GM21526 (cell line): ENCODE data around the gene ZCCHC3.

Experiments
- ATAC-seq: cut with Tn5 transposase; IDR thresholded peaks from one replicate; pipeline ENCODE4 v1.9.1; 2021; ENCODE audit warnings: moderate library complexity; ENCODE audit not compliant: unreplicated experiment, low FRiP score

ZCCHC3 gene

DNA sequence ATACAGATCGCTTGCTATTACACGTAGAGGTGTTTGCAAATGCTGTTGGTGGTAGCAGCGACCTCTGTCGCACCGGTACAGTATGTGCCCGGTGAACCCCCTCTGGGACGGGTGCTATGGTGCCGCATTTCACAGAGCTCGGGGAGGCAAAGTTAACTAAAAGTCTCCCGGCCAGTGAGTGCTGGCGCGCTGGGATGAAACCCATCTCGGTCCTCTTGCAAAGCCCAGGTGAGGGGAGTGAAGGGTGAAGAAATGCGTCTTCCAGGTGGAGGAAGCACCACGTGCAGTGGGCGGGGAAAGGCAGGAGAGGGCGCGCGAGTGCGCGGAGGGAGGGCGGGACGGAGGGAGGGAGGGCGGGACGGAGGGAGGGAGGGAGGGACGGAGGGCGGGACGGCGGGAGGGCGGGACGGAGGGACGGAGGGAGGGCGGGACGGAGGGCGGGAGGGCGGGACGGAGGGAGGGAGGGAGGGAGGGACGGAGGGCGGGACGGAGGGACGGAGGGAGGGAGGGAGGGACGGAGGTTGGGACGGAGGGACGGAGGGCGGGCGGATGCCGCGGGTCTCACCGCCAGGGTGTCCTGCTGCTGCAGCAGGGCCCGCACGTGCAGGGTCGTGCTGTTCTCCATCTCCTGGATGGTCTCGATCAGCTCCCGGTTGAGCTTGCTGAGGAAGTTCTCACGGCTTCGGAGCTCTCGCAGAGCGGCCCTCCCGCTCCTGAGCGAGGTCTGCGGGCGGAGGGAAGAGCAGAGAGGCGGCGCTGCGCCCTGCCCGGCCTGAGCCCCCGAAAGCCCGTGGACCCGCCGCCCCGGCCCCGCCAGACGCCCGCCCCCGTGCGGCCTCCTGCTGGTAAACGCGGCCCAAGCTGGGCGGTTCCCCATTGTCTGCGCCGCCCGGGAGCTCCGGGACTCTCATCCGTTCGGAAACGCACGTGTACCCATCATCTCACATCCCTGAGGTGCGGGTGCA lies 18.5 kb upstream of the ZCCHC3 start:
- no peak for ATAC-seq

DNA sequence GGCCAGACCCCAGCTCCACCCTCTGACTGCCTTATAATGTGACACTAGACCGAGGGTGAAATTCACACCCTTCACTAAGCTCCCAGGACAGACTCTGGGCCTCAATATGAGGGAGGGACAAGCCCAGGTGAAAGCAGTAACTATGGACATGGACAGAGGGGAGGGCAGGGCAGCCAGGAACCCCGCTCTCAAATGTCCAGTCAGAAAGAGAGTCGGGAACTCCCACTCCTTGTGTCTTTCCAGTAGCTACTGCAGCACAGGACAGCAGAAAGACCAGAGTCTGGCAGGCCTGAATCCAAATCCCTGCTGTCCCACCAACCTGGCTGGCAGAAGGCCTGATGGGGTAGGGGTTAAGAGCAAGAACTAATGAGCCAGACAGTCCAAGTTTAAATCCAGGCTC lies 13.2 kb upstream of the ZCCHC3 start:
- ATAC-seq: no peak

DNA sequence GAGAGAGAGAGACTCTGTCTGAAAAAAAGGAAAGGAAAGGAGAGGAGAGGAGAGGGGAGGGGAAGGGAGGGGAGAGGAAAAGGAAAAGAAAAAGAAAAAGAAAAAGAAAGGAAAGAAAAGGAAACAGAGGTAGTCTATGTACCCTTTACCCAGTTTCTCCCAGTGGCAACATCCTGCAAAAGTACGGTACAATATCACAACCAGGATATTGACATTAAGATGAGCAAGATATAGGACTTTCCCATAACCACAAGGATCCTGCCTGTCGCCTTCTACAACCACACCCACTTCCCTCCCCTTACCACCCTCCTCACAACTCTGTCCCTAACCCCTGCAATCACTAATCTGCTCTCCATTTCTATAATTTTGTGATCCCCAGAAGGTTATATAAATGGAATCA lies 10.9 kb upstream of the ZCCHC3 start:
- ATAC-seq: no peak

DNA sequence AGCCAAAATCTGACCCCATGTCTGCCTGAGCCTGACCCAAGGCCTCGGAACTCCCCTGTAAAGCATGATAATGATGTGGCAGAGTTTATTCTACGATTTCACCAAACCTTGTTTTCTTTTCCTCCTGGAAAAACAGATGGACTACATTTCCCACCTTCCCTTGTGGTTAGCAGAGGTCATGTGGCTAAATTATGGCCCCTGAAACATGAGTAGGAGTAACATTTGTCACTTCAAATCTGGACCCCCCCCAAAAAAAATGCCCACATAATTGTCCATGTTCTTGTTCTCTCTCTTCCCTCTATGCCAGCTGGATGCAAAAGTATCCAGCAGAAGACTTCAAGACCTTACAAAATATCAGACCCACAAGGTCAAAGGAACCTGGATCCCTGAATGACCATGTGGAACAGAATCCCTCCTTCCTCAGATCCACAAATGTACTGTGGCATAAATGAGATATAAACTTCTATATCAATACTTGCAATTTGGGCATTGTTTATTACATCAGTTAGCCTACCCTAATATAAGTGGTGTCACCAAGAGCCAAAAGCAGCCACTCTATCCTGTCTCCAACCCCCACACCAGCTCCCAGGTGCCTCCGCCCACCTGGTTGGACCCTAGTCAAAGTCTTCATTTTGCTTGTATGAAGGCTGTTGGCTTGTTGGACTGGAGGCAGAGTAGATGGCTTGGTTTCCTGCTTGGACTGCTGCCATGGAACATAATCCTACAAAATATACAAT lies 8.2 kb upstream of the ZCCHC3 start:
- ATAC-seq: no peak

DNA sequence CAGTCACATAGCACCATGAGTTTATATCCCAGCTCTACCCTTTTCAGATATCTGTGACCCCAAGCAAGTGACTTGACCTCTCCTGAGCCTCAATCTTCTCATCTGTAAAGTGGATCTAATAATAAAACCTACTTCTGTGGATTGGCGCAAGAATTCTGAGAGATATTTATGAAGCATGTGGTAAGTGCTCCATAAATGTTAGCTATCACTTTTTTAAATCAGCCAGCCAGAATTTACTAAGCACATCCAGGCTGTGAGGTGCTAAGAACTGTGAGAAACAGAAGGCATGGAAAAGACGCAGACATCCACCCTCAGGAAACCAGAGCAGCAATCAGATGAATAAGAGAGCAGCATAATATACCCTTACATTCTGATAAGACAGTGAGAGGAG lies 7.7 kb upstream of the ZCCHC3 start:
- no peak for ATAC-seq

DNA sequence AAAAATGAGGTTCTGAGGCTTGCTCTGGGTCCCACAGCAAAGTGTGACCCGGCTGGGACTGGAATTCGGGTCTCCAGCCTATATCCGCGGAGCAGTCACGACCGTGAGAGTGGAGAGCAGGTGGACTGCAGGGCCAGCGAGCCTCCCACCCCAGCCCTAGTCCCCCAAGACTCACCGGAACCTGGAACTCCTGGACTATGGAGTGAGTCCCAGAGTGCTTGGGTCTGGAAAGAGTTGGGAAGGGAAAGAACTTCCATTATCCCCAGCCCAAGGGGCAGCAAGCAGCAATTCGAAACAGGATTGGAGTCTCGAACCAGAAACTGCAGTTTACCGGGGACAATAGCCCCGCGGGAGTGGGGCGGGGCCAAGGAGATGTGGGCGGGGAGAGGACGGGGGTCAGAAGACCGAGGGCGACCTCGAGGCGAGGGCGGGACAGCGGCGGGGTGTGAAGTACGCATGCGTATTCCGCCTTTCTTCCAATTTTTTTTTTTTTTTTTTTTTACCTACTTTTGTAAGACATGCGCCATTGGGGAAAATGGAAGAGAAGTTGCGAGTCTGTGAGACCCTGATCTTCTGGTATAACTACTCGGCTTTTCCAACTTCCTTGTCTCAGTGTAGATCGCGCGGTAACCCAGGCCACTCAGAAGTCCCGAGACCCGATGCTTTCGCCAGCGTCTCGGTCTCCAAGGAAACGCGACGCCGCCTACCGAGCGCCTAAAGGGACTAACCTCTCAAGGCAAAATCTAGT lies 7.1 kb upstream of the ZCCHC3 start, which contains the start of gene C20orf96:
Gene C20orf96, minus strand, starts transcription at position 667 of the 748 bp plus-strand sequence. Its CDS starts 140 bp downstream, at position 527.
- peak; percentile 81 for ATAC-seq

DNA sequence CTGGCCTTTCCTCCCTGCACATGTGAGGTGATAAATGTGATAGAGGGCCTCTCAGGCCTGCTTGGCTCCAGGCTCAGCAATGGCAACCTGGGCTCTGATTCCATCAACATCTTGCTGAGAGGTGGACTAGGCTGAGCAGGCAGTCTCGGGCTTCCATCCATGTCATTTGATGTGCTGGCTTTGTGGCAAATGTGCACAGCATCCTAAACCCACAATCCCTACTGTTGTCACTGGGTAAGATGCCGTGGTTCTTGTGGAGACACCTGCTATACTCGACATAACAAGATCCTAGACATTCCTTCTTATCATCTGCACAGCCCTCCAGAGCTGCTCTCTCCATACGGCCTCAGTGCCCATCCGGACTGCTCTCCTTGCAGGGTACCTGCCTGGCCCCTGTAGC lies 2.8 kb upstream of the ZCCHC3 start:
- ATAC-seq: no peak

DNA sequence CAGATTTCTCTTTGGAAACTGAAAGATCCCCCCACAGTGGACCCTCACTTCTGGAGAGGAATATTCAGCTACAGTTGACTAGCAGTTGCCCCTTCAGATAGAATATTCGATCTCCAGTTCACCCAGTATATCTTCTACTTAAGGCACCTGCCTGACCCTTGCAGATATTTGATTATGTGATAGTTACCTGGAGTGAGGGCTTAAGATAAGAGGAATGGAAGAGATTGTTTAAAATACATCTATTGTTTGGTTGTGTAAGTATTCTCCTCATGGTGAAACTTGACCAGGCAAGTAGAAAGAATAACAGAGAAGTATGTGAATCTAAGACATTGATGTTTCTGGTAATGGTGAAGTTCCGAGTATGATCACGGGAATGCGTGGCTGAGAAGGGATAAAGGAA lies 1.6 kb upstream of the ZCCHC3 start:
- ATAC-seq: no peak

DNA sequence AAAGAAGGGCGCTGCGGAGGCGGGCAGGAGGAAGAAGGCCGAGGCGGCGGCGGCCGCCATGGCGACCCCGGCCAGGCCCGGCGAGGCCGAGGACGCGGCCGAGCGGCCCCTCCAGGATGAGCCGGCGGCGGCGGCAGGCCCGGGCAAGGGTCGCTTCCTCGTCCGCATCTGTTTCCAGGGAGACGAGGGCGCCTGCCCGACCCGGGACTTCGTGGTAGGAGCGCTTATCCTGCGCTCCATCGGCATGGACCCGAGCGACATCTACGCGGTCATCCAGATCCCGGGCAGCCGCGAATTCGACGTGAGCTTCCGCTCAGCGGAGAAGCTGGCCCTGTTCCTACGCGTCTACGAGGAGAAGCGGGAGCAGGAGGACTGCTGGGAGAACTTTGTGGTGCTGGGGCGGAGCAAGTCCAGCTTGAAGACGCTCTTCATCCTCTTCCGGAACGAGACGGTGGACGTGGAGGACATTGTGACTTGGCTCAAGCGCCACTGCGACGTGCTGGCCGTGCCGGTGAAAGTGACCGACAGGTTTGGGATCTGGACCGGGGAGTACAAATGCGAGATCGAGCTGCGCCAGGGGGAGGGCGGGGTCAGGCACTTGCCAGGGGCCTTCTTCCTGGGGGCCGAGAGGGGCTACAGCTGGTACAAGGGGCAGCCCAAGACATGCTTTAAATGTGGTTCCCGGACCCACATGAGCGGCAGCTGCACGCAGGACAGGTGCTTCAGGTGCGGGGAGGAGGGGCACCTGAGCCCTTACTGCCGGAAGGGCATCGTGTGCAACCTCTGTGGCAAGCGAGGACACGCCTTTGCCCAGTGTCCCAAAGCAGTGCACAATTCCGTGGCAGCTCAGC lies 780 bp downstream of the ZCCHC3 start:
- ATAC-seq: peak; percentile 12

DNA sequence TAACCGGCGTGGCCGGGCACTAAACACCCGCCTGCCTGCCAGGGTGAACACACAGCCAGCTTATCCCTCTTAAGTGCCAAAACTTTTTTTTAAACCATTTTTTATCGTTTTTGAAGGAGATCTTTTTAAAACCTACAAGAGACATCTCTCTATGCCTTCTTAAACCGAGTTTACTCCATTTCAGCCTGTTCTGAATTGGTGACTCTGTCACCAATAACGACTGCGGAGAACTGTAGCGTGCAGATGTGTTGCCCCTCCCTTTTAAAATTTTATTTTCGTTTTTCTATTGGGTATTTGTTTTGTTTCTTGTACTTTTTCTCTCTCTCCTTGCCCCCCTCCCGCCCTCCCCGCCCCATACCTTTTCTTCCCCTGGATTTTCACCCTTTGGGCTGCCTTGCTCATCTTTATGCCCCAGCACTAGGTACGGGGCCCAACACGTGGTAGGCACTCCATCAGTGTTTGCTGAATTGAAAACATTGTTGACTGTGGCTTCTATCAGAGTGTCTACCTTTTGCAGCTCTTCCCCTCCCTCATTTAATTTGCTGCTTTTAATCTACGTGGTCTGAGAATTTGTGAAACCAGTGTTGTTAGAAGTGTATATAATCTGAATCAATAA lies 1.5 kb downstream of the ZCCHC3 start:
- no peak for ATAC-seq

DNA sequence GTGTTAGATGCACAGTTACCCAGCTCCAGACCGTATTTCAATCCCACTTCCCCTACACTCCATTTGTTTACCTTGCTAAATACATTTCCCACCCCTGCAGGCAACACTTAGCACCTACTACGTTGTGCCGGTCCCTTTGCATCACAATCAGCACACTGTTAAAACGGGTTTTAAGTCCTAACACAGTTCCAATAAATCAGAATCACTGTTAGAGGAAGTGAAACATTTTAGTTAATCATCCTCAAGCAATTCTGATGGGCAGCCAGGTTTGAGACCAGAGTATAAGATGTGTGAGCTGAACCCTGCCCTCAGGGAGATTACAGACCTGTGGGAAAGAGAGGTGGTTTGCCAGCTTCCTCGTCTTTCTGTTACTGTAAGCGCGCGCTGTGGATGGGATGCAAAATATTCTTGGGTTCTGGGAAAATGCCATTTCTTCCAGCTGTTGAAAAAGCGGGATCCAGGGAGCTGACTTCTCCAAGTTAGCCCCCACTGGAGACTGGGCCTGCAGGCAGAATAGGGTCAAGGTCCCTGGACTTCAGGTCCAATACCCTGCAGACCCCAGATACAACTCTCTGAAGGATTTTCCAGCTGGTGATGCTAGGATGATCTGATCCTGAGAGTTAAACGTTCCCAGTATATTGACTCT lies 3.1 kb downstream of the ZCCHC3 start:
- no peak for ATAC-seq

DNA sequence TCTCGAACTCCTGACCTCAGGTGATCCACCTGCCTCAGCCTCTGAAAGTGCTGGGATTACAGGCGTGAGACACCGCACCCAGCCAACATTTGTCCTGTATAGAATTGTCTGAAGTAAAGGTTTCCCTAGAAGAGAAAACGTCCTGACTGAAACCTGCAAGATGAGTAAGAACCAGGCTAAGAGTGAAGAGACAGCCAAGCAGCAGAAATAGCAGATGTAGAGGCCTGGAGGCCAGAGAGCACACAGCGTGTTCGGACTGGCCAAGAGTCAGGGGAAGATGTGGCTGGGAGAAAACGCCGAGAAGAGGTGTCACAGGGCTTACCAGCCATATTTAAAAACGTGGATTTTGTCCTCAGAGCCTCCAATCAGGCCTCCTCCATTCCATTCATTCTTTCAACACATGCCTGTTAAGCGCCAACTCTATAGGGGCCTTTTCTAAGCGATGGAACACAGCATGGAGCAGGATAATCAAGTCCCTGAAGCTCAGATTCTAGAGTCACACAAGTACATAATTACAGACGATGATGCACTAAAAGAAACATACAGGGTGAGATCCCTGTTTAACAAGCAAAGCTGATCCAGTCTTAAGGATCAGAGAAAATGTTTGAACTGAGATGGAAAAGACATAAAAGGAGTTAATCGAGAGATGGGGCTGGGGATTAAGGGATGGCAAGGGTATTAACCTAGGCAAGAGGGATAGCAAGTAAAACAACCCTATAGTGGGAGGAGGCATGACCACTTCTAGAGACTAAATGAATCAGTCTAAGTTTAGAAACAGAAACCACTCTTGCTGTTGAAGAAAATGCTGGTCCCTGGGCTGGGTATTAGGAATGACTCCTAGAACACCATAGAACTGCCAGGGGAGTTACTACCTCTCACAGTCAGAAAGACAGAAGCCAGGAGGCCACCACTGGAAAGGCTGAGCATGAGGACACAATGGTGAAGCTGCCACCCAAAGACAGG lies 4.8 kb downstream of the ZCCHC3 start:
- ATAC-seq: no peak

DNA sequence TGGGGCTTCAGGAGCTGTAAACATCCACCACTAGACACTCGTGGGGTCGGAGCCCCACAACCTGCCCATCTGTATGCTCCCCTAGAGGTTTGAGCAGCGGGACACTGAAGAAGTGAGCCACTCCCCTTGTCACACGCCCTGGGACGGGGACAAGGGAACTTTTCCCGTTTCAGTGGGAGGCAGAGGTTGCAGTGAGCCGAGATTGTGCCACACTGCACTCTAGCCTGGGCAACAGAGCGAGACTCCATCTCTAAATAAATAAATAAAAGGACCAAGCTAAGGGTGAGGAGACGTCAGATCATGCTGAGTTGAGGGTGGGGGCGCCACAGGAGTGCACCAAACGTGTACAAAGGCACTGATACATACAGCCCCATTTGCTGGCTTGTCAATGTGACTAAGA lies 8.4 kb downstream of the ZCCHC3 start:
- no peak for ATAC-seq

DNA sequence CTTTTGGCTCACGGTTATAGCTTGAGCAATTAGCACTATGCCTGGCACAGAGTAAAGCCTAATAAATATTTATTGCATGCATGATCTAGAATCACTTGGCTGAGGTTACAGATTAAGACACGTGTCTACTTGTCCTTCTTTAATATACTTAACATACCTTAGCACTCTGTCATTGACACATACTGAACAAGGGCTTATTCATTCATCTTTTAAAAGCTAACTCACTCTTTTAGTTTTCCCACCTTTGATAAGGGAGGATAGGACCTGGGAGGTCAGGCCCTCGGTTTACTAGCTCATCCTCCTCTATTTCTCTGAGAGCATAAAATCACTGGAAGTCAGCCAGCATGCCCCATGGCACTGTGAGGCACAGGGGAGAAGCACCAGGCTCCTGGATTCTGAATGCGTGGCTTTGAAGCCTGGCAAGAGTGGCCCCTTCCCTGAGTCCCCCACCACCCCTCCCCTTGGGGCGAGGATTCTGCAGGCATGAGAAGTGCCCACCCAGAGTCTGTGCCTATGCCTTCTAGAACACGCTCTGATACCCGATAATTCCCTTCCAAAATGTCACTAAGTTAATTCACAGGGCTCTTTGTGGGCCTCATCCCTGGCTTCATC lies 11.2 kb downstream of the ZCCHC3 start:
- ATAC-seq: no peak

DNA sequence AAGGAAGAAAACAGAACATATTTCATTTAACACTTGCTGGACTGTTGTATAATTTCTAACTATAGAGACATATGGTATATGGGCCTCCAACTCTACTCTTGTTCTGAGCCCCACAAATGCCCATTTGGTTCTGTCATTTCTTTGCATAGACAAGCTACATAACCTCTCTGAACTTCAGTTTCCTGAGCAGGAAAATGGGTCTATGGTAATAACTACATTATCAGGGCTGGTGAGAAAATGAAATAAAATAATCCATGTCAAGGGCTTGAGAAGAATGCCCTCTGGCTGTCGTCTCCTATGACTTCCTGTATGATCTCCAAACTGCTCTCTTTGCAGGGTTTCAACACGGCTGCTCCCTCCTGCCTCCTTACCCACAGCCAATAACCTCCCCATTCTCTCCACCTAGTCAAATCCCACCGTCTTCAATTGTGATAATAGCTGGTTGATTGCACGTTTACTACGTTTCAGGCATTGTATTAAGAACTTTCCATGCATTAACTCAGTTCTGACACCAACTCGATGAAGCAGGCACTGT lies 12.0 kb downstream of the ZCCHC3 start:
- ATAC-seq: no peak

DNA sequence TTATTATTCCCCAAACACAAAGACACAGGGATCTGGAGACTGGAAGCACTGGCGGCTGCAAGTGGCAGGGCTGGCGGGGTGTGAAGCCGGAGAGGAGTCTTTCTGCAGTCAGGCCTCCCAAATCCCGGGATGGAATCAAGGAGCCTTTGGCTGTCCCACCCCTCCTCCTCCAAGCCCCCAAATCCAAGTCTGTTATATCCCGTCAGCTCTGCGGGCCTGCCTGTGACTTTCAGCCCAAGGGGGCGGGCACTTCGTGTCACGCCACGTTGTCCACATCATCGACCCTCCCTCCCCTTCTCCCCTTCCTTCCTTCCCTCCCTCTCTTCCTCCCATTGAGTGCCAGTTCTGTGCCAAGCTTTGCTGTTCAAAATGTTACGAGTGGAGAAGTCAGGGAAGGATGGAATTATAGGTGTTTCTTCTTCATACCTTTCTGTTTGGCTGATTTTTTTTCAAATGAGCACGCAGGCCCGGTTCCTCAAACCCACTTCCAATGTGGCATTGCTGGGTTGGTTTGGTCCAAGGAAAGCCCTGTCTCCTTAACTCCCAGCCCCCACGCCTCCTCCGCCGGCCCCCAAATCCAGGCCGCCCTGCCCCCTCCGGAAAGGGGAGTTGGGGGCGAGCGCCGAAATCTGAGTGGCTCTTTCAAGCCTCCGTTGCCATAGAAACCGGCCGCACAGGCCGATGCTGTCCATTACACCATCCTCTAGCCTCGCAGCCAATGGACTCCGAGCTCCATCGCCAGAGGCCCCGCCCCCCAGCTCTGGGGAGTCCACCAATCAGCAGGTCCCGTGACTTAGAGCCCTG lies 12.7 kb downstream of the ZCCHC3 start:
- peak; percentile 88 for ATAC-seq

DNA sequence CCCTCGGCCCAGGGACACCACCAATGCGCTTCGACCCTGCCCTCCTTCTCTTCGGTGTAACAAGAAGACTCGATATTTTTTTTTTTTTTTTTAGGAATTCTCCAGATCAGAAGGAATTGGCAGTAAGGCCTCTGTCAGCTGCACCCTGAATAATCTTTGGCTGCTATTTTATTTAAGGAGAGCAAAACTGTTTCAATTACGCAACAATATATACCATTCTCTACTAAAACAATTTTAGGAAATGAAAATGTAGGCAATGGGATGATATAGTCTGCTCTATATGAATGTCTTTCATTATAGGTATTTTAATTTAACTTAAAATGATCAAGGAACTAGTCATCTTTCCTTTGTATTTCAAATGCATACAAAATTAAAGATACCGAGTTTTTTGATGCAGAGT lies 13.3 kb downstream of the ZCCHC3 start:
- ATAC-seq: no peak
